HG03457 (cell line): Measurements from ENCODE around the gene SLC25A53.
"Not testable (repeated sequence)": the region's sequence is repeated elsewhere in the genome, so short reads cannot be mapped to it uniquely, and the experiment has no call there.

Source experiments
- ATAC-seq: cut with Tn5 transposase; IDR thresholded peaks from one replicate; pipeline ENCODE4 v1.9.1; 2021; ENCODE audit warnings: moderate number of reproducible peaks; ENCODE audit not compliant: unreplicated experiment

Gene SLC25A53

GRCh38 chrX:104075778-104076445 lies 80.9 kb downstream of the SLC25A53 start, which contains the start of gene TMSB15C:
TSS of gene TMSB15C (minus strand) at chrX:104076236.
- peak; percentile 96 for ATAC-seq

DNA sequence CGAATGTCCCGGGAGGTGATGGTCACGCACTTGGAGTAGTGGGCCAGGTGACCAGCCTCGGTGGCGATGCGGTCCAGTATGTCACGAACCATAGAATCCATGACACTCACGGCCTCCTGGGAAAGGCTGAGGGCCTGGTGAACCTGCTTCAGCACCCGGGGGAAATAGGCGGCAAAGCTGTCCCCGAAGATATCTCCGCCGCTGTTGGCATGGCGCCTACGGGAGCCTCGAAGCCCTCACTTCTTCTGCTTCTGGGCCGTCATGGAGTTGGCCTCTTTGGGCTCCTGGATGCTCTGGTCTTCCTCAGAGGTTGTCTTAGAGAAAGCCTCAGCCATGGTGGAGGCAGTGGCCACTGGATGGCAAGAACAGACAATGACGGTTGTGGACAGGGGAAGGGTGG lies 94.2 kb downstream of the SLC25A53 start:
- not testable (repeated sequence) for ATAC-seq

- not testable (repeated sequence) for ATAC-seq
These were observed 101.9 kb downstream of the SLC25A53 start for GRCh38 chrX:104054956-104055355.
